Measurements from ENCODE around the gene WDFY2.

The WDFY2 gene

GRCh38 chr13:51585696-51586095, 1.4 kb downstream of the WDFY2 start:
- H3K4me3 Mint-ChIP-seq: peak overlapping the region; percentile 82 to 92 (median 92)
- peak overlapping the region; percentile 23 to 94 (median 61) for H3K27ac Mint-ChIP-seq
- TF ChIP-seq, protein P1, sequence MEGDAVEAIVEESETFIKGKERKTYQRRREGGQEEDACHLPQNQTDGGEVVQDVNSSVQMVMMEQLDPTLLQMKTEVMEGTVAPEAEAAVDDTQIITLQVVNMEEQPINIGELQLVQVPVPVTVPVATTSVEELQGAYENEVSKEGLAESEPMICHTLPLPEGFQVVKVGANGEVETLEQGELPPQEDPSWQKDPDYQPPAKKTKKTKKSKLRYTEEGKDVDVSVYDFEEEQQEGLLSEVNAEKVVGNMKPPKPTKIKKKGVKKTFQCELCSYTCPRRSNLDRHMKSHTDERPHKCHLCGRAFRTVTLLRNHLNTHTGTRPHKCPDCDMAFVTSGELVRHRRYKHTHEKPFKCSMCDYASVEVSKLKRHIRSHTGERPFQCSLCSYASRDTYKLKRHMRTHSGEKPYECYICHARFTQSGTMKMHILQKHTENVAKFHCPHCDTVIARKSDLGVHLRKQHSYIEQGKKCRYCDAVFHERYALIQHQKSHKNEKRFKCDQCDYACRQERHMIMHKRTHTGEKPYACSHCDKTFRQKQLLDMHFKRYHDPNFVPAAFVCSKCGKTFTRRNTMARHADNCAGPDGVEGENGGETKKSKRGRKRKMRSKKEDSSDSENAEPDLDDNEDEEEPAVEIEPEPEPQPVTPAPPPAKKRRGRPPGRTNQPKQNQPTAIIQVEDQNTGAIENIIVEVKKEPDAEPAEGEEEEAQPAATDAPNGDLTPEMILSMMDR (IDR thresholded peaks at IDR 0.05; ENCODE audit: unreplicated experiment in 3 of 3): no peak
- H3K4me1 Mint-ChIP-seq: peaks cover 27% of the 10 kb centered on the region
- no peaks in the 10 kb centered on the region for H3K27me3 Mint-ChIP-seq (ENCODE audit: low read depth)
- no peaks in the 10 kb centered on the region for H3K9me3 Mint-ChIP-seq
- H3K36me3 Mint-ChIP-seq (ENCODE audit: low read depth): no peaks in the 10 kb centered on the region

DNA sequence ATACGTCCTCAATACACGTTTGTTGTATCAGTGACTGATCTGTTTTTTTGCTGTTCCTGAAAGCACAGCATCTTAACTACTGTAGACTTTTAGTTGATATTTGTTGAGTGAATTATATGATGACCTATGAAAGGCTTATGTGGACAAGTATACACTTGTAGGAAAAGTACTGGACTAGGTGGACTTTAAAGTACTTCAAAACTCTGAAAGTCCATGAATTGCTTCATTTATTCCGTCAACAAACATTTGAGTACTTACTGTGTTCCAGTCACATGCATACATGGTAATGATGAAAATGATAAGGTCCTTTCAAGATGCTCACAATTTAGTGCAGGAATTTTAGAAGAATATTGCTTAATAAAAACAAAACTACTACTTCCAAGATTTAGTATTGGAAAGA, 3.1 kb downstream of the WDFY2 start:
- Mint-ChIP-seq H3K27me3 (ENCODE audit: low read depth) (no peaks in the 10 kb centered on the region), H3K27ac (peak overlapping the region in 1 of 3 experiments; percentile 2), H3K9me3 (no peaks in the 10 kb centered on the region), H3K4me1 (peaks cover 38% of the 10 kb centered on the region), H3K4me3 (peak overlapping the region; percentile 26 to 55 (median 47)), H3K36me3 (ENCODE audit: low read depth) (no peaks in the 10 kb centered on the region)
- TF ChIP-seq, protein P1 (IDR thresholded peaks at IDR 0.05; ENCODE audit: unreplicated experiment in 3 of 3): no peak

- H3K36me3 Mint-ChIP-seq (ENCODE audit: low read depth): no peaks in the 10 kb centered on the region
- peak overlapping the region; percentile 8 to 48 (median 29) for H3K27ac Mint-ChIP-seq
- H3K4me3 Mint-ChIP-seq: no peak overlapping the region
- TF ChIP-seq, protein P1 (IDR thresholded peaks at IDR 0.05; ENCODE audit: unreplicated experiment in 3 of 3): no peak
- peaks cover 38% of the 10 kb centered on the region for H3K4me1 Mint-ChIP-seq
- no peaks in the 10 kb centered on the region for H3K9me3 Mint-ChIP-seq
- H3K27me3 Mint-ChIP-seq (ENCODE audit: low read depth): no peaks in the 10 kb centered on the region
Measured at GRCh38 chr13:51588406-51588949, 4.2 kb downstream of the WDFY2 start.

DNA sequence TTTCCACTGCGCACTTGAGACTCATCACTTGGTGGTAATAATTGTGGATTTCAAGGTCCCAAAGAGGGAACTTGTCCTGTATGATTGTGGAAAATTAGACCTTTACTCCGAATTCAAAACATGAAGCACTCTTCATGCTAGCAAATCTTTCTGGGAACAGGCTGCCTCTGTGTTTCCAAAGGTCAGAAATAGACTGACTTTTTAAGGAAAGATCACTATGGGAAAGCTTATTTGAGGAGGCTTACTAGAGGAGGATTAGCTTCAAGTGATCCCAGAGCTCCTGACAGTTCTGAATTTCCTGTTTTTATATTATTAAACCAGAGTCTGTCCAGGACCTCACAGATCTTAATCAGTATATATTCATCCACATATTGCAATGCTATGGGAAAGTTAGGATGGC, 5.5 kb downstream of the WDFY2 start:
- H3K27me3 Mint-ChIP-seq (ENCODE audit: low read depth): no peaks in the 10 kb centered on the region
- no peaks in the 10 kb centered on the region for H3K36me3 Mint-ChIP-seq (ENCODE audit: low read depth)
- no peaks in the 10 kb centered on the region for H3K9me3 Mint-ChIP-seq
- TF ChIP-seq, protein P1 (IDR thresholded peaks at IDR 0.05; ENCODE audit: unreplicated experiment in 3 of 3): no peak
- H3K4me3 Mint-ChIP-seq: no peak overlapping the region
- H3K27ac Mint-ChIP-seq: peak overlapping the region in 2 of 3 experiments; percentile 41 to 61
- peaks cover 38% of the 10 kb centered on the region for H3K4me1 Mint-ChIP-seq

DNA sequence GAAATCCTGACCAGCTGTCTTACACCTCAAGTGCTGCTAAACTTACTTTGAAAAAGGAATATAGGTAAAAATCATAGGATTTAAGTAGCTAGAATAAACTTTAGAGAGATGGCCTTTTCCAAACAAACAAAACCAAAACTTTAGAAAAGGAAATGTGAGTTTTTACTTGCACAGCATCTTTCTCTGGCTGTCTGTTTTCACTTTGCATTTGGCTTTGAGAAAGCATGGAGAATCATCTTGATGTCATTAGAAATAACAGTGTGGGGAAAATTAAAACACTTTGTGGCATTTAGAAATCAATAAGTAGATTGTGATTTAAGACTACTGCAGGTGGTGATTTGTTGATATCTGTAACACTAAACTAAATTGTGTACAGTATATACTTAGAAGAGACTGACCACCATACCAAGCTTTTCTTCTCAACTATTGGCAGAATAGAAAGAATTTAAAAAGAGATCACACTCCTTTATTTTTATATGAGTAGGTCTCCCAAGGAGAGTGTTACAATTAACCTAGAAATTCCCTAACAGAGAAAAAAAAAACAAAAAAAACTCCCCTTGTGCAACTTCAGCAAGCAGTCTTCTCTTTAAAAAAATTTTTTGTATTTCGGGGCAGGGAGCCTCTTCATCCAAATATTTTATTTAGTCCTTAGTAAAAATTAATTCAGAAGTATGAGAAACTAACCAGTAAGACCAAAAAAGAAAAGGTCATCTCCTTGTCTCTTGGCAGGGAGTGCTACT, 6.1 kb downstream of the WDFY2 start:
- Mint-ChIP-seq H3K4me3 (no peak overlapping the region), H3K36me3 (ENCODE audit: low read depth) (no peaks in the 10 kb centered on the region), H3K27ac (peak overlapping the region; percentile 40 to 61 (median 53)), H3K4me1 (peaks cover 36% of the 10 kb centered on the region), H3K9me3 (no peaks in the 10 kb centered on the region), H3K27me3 (ENCODE audit: low read depth) (no peaks in the 10 kb centered on the region)
- TF ChIP-seq, protein P1 (IDR thresholded peaks at IDR 0.05; ENCODE audit: unreplicated experiment in 3 of 3): no peak

Measured in nephron (organoid).